Measurements from ENCODE around the gene CLHC1. TPM values are rescaled to one million over a fixed set of nuclear protein-coding genes. Genes with fewer than 3 reads are reported as not detected.

CLHC1 gene
- total RNA-seq, 1 donor, result 14.5 TPM

- H3K27ac ChIP-seq (ENCODE audit: low read depth, low read length), result no peak overlapping the region
- no peaks in the 10 kb centered on the region for H4K20me1 ChIP-seq (ENCODE audit: insufficient read depth, low read length)
- H3K4me1 ChIP-seq (ENCODE audit: insufficient read depth, low read length), result peaks cover 10% of the 10 kb centered on the region
- no peaks in the 10 kb centered on the region for H3K79me2 ChIP-seq (ENCODE audit: insufficient read depth, low read length)
- no peak for TF ChIP-seq CTCF (IDR thresholded peaks at IDR 0.05; ENCODE audit: extremely low read depth, low read depth, low read length)
- H3K4me3 ChIP-seq (ENCODE audit: insufficient read depth, low read length), result no peak overlapping the region
- H3K27me3 ChIP-seq (ENCODE audit: insufficient read depth, low read length), result no peaks in the 10 kb centered on the region
- no peak overlapping the region for H2AFZ ChIP-seq (ENCODE audit: low read length)
- DNase-seq (ENCODE audit: insufficient read length, low spot score, missing footprints), result no peak
- H3K4me2 ChIP-seq (ENCODE audit: insufficient read depth, low read length), result no peak overlapping the region
- no peaks in the 10 kb centered on the region for H3K9me3 ChIP-seq (ENCODE audit: low read depth, low read length)
- no peaks in the 10 kb centered on the region for H3K36me3 ChIP-seq (ENCODE audit: insufficient read depth, low read length)
Measured at GRCh38 chr2:55138014-55138881, 93.8 kb downstream of the CLHC1 start.

- DNase-seq (ENCODE audit: insufficient read length, low spot score, missing footprints), result no peak
- Histone ChIP-seq H3K4me3 (ENCODE audit: insufficient read depth, low read length) (no peak overlapping the region), H3K27me3 (ENCODE audit: insufficient read depth, low read length) (no peaks in the 10 kb centered on the region), H3K79me2 (ENCODE audit: insufficient read depth, low read length) (no peaks in the 10 kb centered on the region), H4K20me1 (ENCODE audit: insufficient read depth, low read length) (no peaks in the 10 kb centered on the region), H3K36me3 (ENCODE audit: insufficient read depth, low read length) (no peaks in the 10 kb centered on the region), H3K27ac (ENCODE audit: low read depth, low read length) (no peak overlapping the region), H3K4me1 (ENCODE audit: insufficient read depth, low read length) (peaks cover 10% of the 10 kb centered on the region), H3K4me2 (ENCODE audit: insufficient read depth, low read length) (no peak overlapping the region), H2AFZ (ENCODE audit: low read length) (no peak overlapping the region), H3K9me3 (ENCODE audit: low read depth, low read length) (no peaks in the 10 kb centered on the region)
- no peak for TF ChIP-seq CTCF (IDR thresholded peaks at IDR 0.05; ENCODE audit: extremely low read depth, low read depth, low read length)
Measured at GRCh38 chr2:55137024-55137958, 94.8 kb downstream of the CLHC1 start.

- H4K20me1 ChIP-seq (ENCODE audit: insufficient read depth, low read length), result no peaks in the 10 kb centered on the region
- no peak overlapping the region for H3K4me3 ChIP-seq (ENCODE audit: insufficient read depth, low read length)
- H3K79me2 ChIP-seq (ENCODE audit: insufficient read depth, low read length), result no peaks in the 10 kb centered on the region
- H2AFZ ChIP-seq (ENCODE audit: low read length), result no peak overlapping the region
- no peaks in the 10 kb centered on the region for H3K27me3 ChIP-seq (ENCODE audit: insufficient read depth, low read length)
- H3K9me3 ChIP-seq (ENCODE audit: low read depth, low read length), result no peaks in the 10 kb centered on the region
- H3K4me1 ChIP-seq (ENCODE audit: insufficient read depth, low read length), result peaks cover 10% of the 10 kb centered on the region
- no peak for DNase-seq (ENCODE audit: insufficient read length, low spot score, missing footprints)
- H3K4me2 ChIP-seq (ENCODE audit: insufficient read depth, low read length), result no peak overlapping the region
- H3K36me3 ChIP-seq (ENCODE audit: insufficient read depth, low read length), result no peaks in the 10 kb centered on the region
- no peak overlapping the region for H3K27ac ChIP-seq (ENCODE audit: low read depth, low read length)
- TF ChIP-seq CTCF (IDR thresholded peaks at IDR 0.05; ENCODE audit: extremely low read depth, low read depth, low read length), result no peak
Measured at GRCh38 chr2:55136138-55136541, 96.0 kb downstream of the CLHC1 start.

DNA sequence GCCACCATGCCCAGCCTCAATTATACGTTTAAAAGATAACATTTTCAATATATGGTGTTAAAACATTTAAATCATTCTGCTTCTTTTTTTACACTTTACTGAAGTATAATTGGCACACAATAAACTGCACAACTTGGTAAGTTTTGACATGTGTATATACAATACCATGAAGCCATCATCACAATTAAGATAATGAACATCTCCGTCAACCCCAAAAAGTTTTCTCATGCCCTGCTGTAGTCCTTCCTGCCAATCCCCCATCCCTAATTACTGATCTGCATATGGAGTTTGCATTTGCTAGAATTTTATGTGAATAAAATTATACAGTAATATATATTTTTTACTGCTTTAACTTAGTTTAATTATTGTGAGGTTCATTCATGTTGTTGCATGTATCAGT is 96.6 kb downstream of the CLHC1 start:
- H3K27ac ChIP-seq (ENCODE audit: low read depth, low read length), result no peak overlapping the region
- H4K20me1 ChIP-seq (ENCODE audit: insufficient read depth, low read length), result no peaks in the 10 kb centered on the region
- H3K27me3 ChIP-seq (ENCODE audit: insufficient read depth, low read length), result no peaks in the 10 kb centered on the region
- no peak overlapping the region for H3K4me3 ChIP-seq (ENCODE audit: insufficient read depth, low read length)
- H3K4me2 ChIP-seq (ENCODE audit: insufficient read depth, low read length), result no peak overlapping the region
- no peak overlapping the region for H2AFZ ChIP-seq (ENCODE audit: low read length)
- H3K79me2 ChIP-seq (ENCODE audit: insufficient read depth, low read length), result no peaks in the 10 kb centered on the region
- peaks cover 10% of the 10 kb centered on the region for H3K4me1 ChIP-seq (ENCODE audit: insufficient read depth, low read length)
- no peaks in the 10 kb centered on the region for H3K36me3 ChIP-seq (ENCODE audit: insufficient read depth, low read length)
- TF ChIP-seq CTCF (IDR thresholded peaks at IDR 0.05; ENCODE audit: extremely low read depth, low read depth, low read length), result no peak
- no peak for DNase-seq (ENCODE audit: insufficient read length, low spot score, missing footprints)
- H3K9me3 ChIP-seq (ENCODE audit: low read depth, low read length), result no peaks in the 10 kb centered on the region
